GM21529 (cell line): ENCODE data around the gene CCDC68.

Experiments used
- ATAC-seq: cut with Tn5 transposase; IDR thresholded peaks from one replicate; pipeline ENCODE4 v1.9.1; 2021; ENCODE audit not compliant: unreplicated experiment

Gene CCDC68

GRCh38 chr18:54923339-54923956 is 35.8 kb downstream of the CCDC68 start:
- ATAC-seq = no peak

GRCh38 chr18:54919412-54919811 is 39.8 kb downstream of the CCDC68 start:
- no peak for ATAC-seq

- no peak for ATAC-seq
Observed at GRCh38 chr18:54918060-54918459, 41.2 kb downstream of the CCDC68 start.

GRCh38 chr18:54916507-54916906 is 42.8 kb downstream of the CCDC68 start:
- no peak for ATAC-seq

GRCh38 chr18:54914816-54915215 is 44.4 kb downstream of the CCDC68 start:
- no peak for ATAC-seq

GRCh38 chr18:54911551-54911950 is 47.7 kb downstream of the CCDC68 start:
- no peak for ATAC-seq

GRCh38 chr18:54910161-54910919 is 48.9 kb downstream of the CCDC68 start:
- no peak for ATAC-seq

- no peak for ATAC-seq
Observed at GRCh38 chr18:54909538-54909937, 49.7 kb downstream of the CCDC68 start.

GRCh38 chr18:54906331-54907185 is 52.7 kb downstream of the CCDC68 start:
- ATAC-seq = no peak

GRCh38 chr18:54905629-54906028 is 53.6 kb downstream of the CCDC68 start:
- ATAC-seq = no peak

- no peak for ATAC-seq
Observed at GRCh38 chr18:54904581-54904980, 54.7 kb downstream of the CCDC68 start.

- ATAC-seq = no peak
Observed at GRCh38 chr18:54900290-54900689, 59.0 kb downstream of the CCDC68 start.

- ATAC-seq = no peak
Observed at GRCh38 chr18:54899500-54899899, 59.8 kb downstream of the CCDC68 start.

GRCh38 chr18:54888933-54889332 is 70.3 kb downstream of the CCDC68 start:
- no peak for ATAC-seq

GRCh38 chr18:54888378-54888777 is 70.9 kb downstream of the CCDC68 start:
- no peak for ATAC-seq

GRCh38 chr18:54883816-54884604 is 75.3 kb downstream of the CCDC68 start:
- ATAC-seq = no peak

- ATAC-seq = no peak
Observed at GRCh38 chr18:54882318-54882717, 76.9 kb downstream of the CCDC68 start.

- ATAC-seq = no peak
Observed at GRCh38 chr18:54881229-54881768, 78.0 kb downstream of the CCDC68 start.

GRCh38 chr18:54880395-54881105 is 78.7 kb downstream of the CCDC68 start:
- no peak for ATAC-seq

GRCh38 chr18:54879691-54880090 is 79.6 kb downstream of the CCDC68 start:
- ATAC-seq = no peak
